ENCODE measurements around the gene DESI1. TPM values are rescaled to one million over a fixed set of nuclear protein-coding genes. Genes with fewer than 3 reads are reported as not detected.

Gene DESI1
- total and polyA plus RNA-seq, 2 of the 13 experiments (the other 11 are each of a cell fraction or from before 2014, with no cell fraction given): 21.6 to 29.2 TPM

DNA sequence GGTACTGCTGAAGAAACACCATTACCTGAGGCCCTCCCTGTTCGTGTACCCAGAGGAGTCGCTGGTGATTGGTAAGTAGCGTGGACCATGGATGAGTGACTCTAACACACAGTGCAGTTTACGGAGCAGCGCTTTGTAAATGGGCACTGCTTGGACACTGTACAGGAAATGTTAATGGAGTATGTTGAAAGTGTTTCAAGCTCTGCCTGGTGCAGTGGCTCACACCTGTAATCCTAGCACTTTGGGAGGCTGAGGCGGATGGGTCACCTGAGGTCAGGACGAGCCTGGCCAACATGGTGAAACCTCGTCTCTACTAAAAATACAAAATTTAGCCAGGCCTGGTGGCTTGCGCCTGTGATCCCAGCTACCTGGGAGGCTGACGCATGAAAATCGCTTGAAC, 30.0 kb upstream of the DESI1 start:
- FAIRE-seq (no peak), ATAC-seq (no peak), DNase-seq (ENCODE audit: low spot score) (no peak)
- Histone ChIP-seq H3K36me3 (replicated peaks in 1 of 2; ENCODE audit: control insufficient read depth in 1 of 2, insufficient read depth in 2 of 2, low read length in 2 of 2) (peaks cover 28 to 78% of the 10 kb centered on the region in 2 experiments), H3K9ac (ENCODE audit: insufficient read depth, low read depth, low read length) (no peak overlapping the region), H3K4me2 (ENCODE audit: low read depth, low read length) (no peak overlapping the region), H3K27me3 (ENCODE audit: control insufficient read depth in 1 of 2, insufficient read depth in 2 of 2, low read length in 2 of 2) (no peaks in the 10 kb centered on the region; a peak in 1 of 5 replicates), H2AFZ (ENCODE audit: low read length) (no peak overlapping the region), H3K9me3 (ENCODE audit: low read length) (no peaks in the 10 kb centered on the region), H3K27ac (ENCODE audit: extremely low read length, insufficient read depth, low read length) (no peak overlapping the region), H3K4me1 (ENCODE audit: insufficient read depth, low read length) (peaks cover 36% of the 10 kb centered on the region), H3K4me3 (replicated peaks in 1 of 3; ENCODE audit: insufficient read depth in 1 of 3, low read depth in 2 of 3, low read length in 3 of 3) (no peak overlapping the region), H4K20me1 (ENCODE audit: insufficient read depth, low read length) (peaks cover 3% of the 10 kb centered on the region; the same call in 1 of the 2 replicates), H3K79me2 (ENCODE audit: insufficient read depth, low read length) (peaks cover 3% of the 10 kb centered on the region)
- BruUV-seq (replicated peaks): no TSS peak
- ChIA-PET POLR2A (interaction anchor here (1.1 kb wide), 1 partner anchor 30 kb away, joined by 6 read pairs; the partner anchor contains the start of genes DESI1 and XRCC6), CTCF (ENCODE audit: low intra/inter-chr PET ratio, low total read pairs) (no interaction called here)
- 98% methylated on average over 11 of the region's 11 CpGs for WGBS (ENCODE audit: low lambda C conversion rate)
- in situ Hi-C loops (cut with HindIII; ENCODE audit: extremely low pct_ligation_motif_present, low pct_unique_long_range_greater_than_20kb): no loop called here
- TF ChIP-seq PHF20 (CRISPR knock-in tag; IDR thresholded peaks at IDR 0.05) (no peak), KDM5B (CRISPR knock-in tag; IDR thresholded peaks at IDR 0.05; ENCODE audit: borderline replicate concordance) (no peak), RCOR2 (CRISPR knock-in tag; IDR thresholded peaks at IDR 0.05) (no peak), YEATS2 (CRISPR knock-in tag; IDR thresholded peaks at IDR 0.05; ENCODE audit: borderline replicate concordance) (no peak), CREB1 (IDR thresholded peaks at IDR 0.05) (no peak), CREB1 (CRISPR knock-in tag; IDR thresholded peaks at IDR 0.05) (no peak), GLI4 (CRISPR knock-in tag; IDR thresholded peaks at IDR 0.05; ENCODE audit: borderline replicate concordance) (no peak), ZNF558 (CRISPR knock-in tag; IDR thresholded peaks at IDR 0.05; ENCODE audit: borderline replicate concordance) (no peak), RBM22 (optimal IDR thresholded peaks at IDR 0.05; ENCODE audit: low read length) (no peak), ZNF766 (CRISPR knock-in tag; IDR thresholded peaks at IDR 0.05; ENCODE audit: borderline replicate concordance) (no peak), KLF6 (CRISPR knock-in tag; IDR thresholded peaks at IDR 0.05) (no peak), ZNF777 (CRISPR knock-in tag; IDR thresholded peaks at IDR 0.05) (no peak), SOX5 (CRISPR knock-in tag; IDR thresholded peaks at IDR 0.05; ENCODE audit: borderline replicate concordance) (no peak), TOE1 (CRISPR knock-in tag; IDR thresholded peaks at IDR 0.05) (no peak)
- TF ChIP-seq, protein P1, sequence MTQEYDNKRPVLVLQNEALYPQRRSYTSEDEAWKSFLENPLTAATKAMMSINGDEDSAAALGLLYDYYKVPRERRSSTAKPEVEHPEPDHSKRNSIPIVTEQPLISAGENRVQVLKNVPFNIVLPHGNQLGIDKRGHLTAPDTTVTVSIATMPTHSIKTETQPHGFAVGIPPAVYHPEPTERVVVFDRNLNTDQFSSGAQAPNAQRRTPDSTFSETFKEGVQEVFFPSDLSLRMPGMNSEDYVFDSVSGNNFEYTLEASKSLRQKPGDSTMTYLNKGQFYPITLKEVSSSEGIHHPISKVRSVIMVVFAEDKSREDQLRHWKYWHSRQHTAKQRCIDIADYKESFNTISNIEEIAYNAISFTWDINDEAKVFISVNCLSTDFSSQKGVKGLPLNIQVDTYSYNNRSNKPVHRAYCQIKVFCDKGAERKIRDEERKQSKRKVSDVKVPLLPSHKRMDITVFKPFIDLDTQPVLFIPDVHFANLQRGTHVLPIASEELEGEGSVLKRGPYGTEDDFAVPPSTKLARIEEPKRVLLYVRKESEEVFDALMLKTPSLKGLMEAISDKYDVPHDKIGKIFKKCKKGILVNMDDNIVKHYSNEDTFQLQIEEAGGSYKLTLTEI (CRISPR knock-in tag; conservative IDR thresholded peaks at IDR 0.05): no peak
- TF ChIP-seq, protein P2, sequence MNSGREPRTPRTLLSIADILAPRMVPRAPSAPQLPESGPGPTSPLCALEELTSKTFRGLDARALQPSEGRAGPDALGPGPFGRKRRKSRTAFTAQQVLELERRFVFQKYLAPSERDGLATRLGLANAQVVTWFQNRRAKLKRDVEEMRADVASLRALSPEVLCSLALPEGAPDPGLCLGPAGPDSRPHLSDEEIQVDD (CRISPR knock-in tag; IDR thresholded peaks at IDR 0.05; ENCODE audit: borderline replicate concordance): no peak
- TF ChIP-seq, protein P3, sequence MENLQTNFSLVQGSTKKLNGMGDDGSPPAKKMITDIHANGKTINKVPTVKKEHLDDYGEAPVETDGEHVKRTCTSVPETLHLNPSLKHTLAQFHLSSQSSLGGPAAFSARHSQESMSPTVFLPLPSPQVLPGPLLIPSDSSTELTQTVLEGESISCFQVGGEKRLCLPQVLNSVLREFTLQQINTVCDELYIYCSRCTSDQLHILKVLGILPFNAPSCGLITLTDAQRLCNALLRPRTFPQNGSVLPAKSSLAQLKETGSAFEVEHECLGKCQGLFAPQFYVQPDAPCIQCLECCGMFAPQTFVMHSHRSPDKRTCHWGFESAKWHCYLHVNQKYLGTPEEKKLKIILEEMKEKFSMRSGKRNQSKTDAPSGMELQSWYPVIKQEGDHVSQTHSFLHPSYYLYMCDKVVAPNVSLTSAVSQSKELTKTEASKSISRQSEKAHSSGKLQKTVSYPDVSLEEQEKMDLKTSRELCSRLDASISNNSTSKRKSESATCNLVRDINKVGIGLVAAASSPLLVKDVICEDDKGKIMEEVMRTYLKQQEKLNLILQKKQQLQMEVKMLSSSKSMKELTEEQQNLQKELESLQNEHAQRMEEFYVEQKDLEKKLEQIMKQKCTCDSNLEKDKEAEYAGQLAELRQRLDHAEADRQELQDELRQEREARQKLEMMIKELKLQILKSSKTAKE (CRISPR knock-in tag; IDR thresholded peaks at IDR 0.05; ENCODE audit: borderline replicate concordance): no peak
- intact Hi-C loops (cut with micrococcal nuclease; ENCODE audit: unreplicated experiment): no loop called here

Data from HepG2 (cell line).